H9 (cell line): ENCODE data around the gene SYNE3. TPM values are rescaled to one million over a fixed set of nuclear protein-coding genes. Genes with fewer than 3 reads are reported as not detected.

Experiments used
- DNase-seq: peaks from one replicate; pipeline ENCODE4 v3.0.0-alpha.2; 2017
- H2AFZ ChIP-seq: one replicate; pipeline ENCODE4 v1.6.1; 2013; ENCODE audit warnings: mild to moderate bottlenecking, low read length, control low read depth, moderate library complexity
- H2AK5ac ChIP-seq: 2 replicates; pipeline ENCODE4 v1.6.1; 2013; ENCODE audit warnings: low read length, control low read depth, mixed read lengths; ENCODE audit not compliant: insufficient read length
- H2BK120ac ChIP-seq: one replicate; pipeline ENCODE4 v1.6.1; 2013; ENCODE audit warnings: low read depth, mild to moderate bottlenecking, low read length, control low read depth, inconsistent platforms; ENCODE audit not compliant: poor library complexity, severe bottlenecking
- H2BK12ac ChIP-seq: 2 replicates; pipeline ENCODE4 v1.6.1; 2013; ENCODE audit warnings: low read length, control low read depth, mixed read lengths, low read depth; ENCODE audit not compliant: insufficient read length
- H2BK15ac ChIP-seq: 2 replicates; pipeline ENCODE4 v1.6.1; 2013; ENCODE audit warnings: low read depth, low read length, control low read depth
- H2BK20ac ChIP-seq: one replicate; pipeline ENCODE4 v1.6.1; 2013; ENCODE audit warnings: low read depth, mild to moderate bottlenecking, low read length, control low read depth, inconsistent platforms; ENCODE audit not compliant: poor library complexity, severe bottlenecking
- H2BK5ac ChIP-seq: 2 replicates; pipeline ENCODE4 v1.6.1; 2013; ENCODE audit warnings: low read length, control low read depth, mixed read lengths; ENCODE audit not compliant: insufficient read length
- H3K14ac ChIP-seq: 2 replicates; pipeline ENCODE4 v1.6.1; 2013; ENCODE audit warnings: low read length, control low read depth; ENCODE audit not compliant: insufficient read depth
- H3K18ac ChIP-seq: 2 replicates; pipeline ENCODE4 v1.6.1; 2013; ENCODE audit warnings: low read depth, mild to moderate bottlenecking, mixed read lengths, low read length, control low read depth; ENCODE audit not compliant: insufficient read length
- H3K23ac ChIP-seq: 2 replicates; pipeline ENCODE4 v1.6.1; 2013; ENCODE audit warnings: low read length, control low read depth, mixed read lengths, low read depth; ENCODE audit not compliant: insufficient read length
- H3K23me2 ChIP-seq: 2 replicates; pipeline ENCODE4 v1.6.1; 2013; ENCODE audit warnings: low read depth, mild to moderate bottlenecking, mixed read lengths, low read length, control low read depth; ENCODE audit not compliant: insufficient read length, poor library complexity, severe bottlenecking
- H3K27ac ChIP-seq: 2 replicates; pipeline ENCODE4 v1.5.1; 2013; ENCODE audit warnings: low read length, control low read depth, mixed read lengths, low read depth; ENCODE audit not compliant: insufficient read length
- H3K27me3 ChIP-seq: 2 replicates; pipeline ENCODE4 v1.6.1; 2013; ENCODE audit warnings: low read length, control low read depth, inconsistent platforms; ENCODE audit not compliant: insufficient read depth
- H3K4ac ChIP-seq: 2 replicates; pipeline ENCODE4 v1.6.1; 2013; ENCODE audit warnings: low read depth, mild to moderate bottlenecking, control low read depth, inconsistent platforms, low read length, moderate library complexity
- H3K4me1 ChIP-seq: 2 replicates; pipeline ENCODE4 v1.6.1; 2013; ENCODE audit warnings: low read length, control low read depth, inconsistent platforms; ENCODE audit not compliant: insufficient read depth
- H3K4me2 ChIP-seq: 2 replicates; pipeline ENCODE4 v1.6.1; 2013; ENCODE audit warnings: low read length, control low read depth, mixed read lengths; ENCODE audit not compliant: insufficient read length, insufficient read depth
- H3K56ac ChIP-seq: 2 replicates; pipeline ENCODE4 v1.6.1; 2013; ENCODE audit warnings: low read depth, mild to moderate bottlenecking, mixed read lengths, low read length, control low read depth; ENCODE audit not compliant: insufficient read length
- H3K79me1 ChIP-seq: 2 replicates; pipeline ENCODE4 v1.6.1; 2013; ENCODE audit warnings: low read depth, mild to moderate bottlenecking, moderate library complexity, low read length, control low read depth, inconsistent platforms; ENCODE audit not compliant: insufficient read depth, poor library complexity, severe bottlenecking
- H3K79me2 ChIP-seq: 2 replicates; pipeline ENCODE4 v1.6.1; 2013; ENCODE audit warnings: low read length, control low read depth, inconsistent platforms; ENCODE audit not compliant: insufficient read depth
- H3K9ac ChIP-seq: 2 replicates; pipeline ENCODE4 v1.6.1; 2013; ENCODE audit warnings: low read length, control low read depth, mixed read lengths; ENCODE audit not compliant: insufficient read length; ENCODE audit errors: extremely low read depth
- H3K9me3 ChIP-seq: one replicate; pipeline ENCODE4 v1.6.1; 2013; ENCODE audit warnings: low read depth, low read length, inconsistent platforms; ENCODE audit not compliant: control insufficient read depth
- H3T11ph ChIP-seq: one replicate; pipeline ENCODE4 v1.6.1; 2013; ENCODE audit warnings: mild to moderate bottlenecking, low read length, control low read depth, inconsistent platforms
- H4K20me1 ChIP-seq: one replicate; pipeline ENCODE4 v1.6.1; 2013; ENCODE audit not compliant: control insufficient read depth, insufficient read length, insufficient read depth
- H4K5ac ChIP-seq: 2 replicates; pipeline ENCODE4 v1.6.1; 2013; ENCODE audit warnings: low read depth, mild to moderate bottlenecking, mixed read lengths, low read length, control low read depth; ENCODE audit not compliant: insufficient read length
- H4K8ac ChIP-seq: replicated peaks from 2 replicates; pipeline ENCODE4 v1.6.1; 2013; ENCODE audit warnings: low read length, control low read depth, mixed read lengths, low read depth; ENCODE audit not compliant: insufficient read length
- H4K91ac ChIP-seq: 2 replicates; pipeline ENCODE4 v1.6.1; 2013; ENCODE audit warnings: low read depth, mild to moderate bottlenecking, moderate library complexity, mixed read lengths, low read length, control low read depth; ENCODE audit not compliant: insufficient read length
- H3K27ac Mint-ChIP-seq, 3 experiments: 2 replicates in 2 of 3; 3 replicates in 1 of 3; pipeline ENCODE4 v1.8.0; 2020 to 2021; ENCODE audit warnings: mixed read lengths in 3 of 3, mild to moderate bottlenecking in 1 of 3, moderate library complexity in 1 of 3
- H3K27me3 Mint-ChIP-seq: 2 replicates; pipeline ENCODE4 v1.8.0; 2021; ENCODE audit warnings: low read depth, mild to moderate bottlenecking, moderate library complexity, mixed read lengths
- H3K36me3 Mint-ChIP-seq, 3 experiments: 2 replicates in 2 of 3; 3 replicates in 1 of 3; pipeline ENCODE4 v1.8.0; 2020 to 2021; ENCODE audit warnings: low read depth in 3 of 3, mixed read lengths in 3 of 3; ENCODE audit not compliant: insufficient read depth in 1 of 3
- H3K4me1 Mint-ChIP-seq, 2 experiments: 2 replicates each; pipeline ENCODE4 v1.8.0; 2020; ENCODE audit warnings: mixed read lengths in 2 of 2
- H3K4me3 Mint-ChIP-seq, 2 experiments: 2 replicates in 1 of 2; 3 replicates in 1 of 2; pipeline ENCODE4 v1.8.0; 2020 to 2021; ENCODE audit warnings: mild to moderate bottlenecking in 2 of 2, mixed read lengths in 2 of 2, moderate library complexity in 1 of 2
- H3K9me3 Mint-ChIP-seq, 2 experiments: 2 replicates in 1 of 2; 3 replicates in 1 of 2; pipeline ENCODE4 v1.8.0; 2020; ENCODE audit warnings: mild to moderate bottlenecking in 2 of 2, mixed read lengths in 2 of 2, moderate library complexity in 1 of 2
- WGBS: extraction: QIAGEN DNeasy Blood & Tissue Kit; methylation state at CpG from one replicate; pipeline ENCODE4 v1.1.7; 2013; ENCODE audit warnings: missing lambda C conversion rate, low lambda C conversion rate, mixed read lengths; ENCODE audit not compliant: insufficient read length; ENCODE audit errors: extremely low coverage; 5-methylcytosine and 5-hydroxymethylcytosine counted together
- total RNA-seq: library from RNA; stranded (reverse); gene quantifications from 2 replicates; pipeline ENCODE4 v1.2.1, GENCODE V29; 2021
- TF ChIP-seq, protein P1 (sequence below): fragments of 200-600 bp; sonication (generic); conservative IDR thresholded peaks from 3 replicates; pipeline ENCODE4 v1.8.0; 2021; ENCODE audit warnings: antibody characterized with exemption, mild to moderate bottlenecking

The SYNE3 gene
- total RNA-seq, 1 experiment from 2014 or later = 0.11 TPM

DNA sequence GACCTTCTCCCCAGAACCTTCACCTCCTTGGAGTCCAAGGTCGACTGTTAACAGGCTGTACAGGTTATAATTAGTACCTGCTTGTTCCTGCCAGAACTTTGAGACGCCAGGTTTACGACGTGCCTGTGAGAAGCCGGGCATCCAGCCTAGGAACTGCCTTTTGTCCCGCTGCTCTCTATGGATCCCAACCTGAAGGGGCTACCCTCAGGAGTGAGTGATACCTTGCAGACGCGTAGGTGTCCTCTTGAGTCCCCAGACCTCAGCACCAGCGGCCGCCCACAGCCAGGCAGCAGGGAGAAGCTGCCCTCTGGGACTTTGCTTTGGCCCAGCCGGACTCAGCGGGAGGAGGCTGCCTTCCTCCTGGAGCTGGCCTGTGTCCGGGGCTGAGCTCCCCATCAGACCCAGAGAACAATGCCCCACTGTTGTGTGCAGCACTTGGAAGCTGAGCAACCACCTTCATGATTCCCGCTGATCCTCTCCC, 16.2 kb downstream of the SYNE3 start:
- H3K27me3 ChIP-seq = no peaks in the 10 kb centered on the region
- no peak overlapping the region for H2BK15ac ChIP-seq
- no peaks in the 10 kb centered on the region for H3K79me2 ChIP-seq
- no peaks in the 10 kb centered on the region for H3K9me3 ChIP-seq
- no peak overlapping the region for H2AK5ac ChIP-seq
- no peaks in the 10 kb centered on the region for H3K23me2 ChIP-seq
- no peak overlapping the region for H3T11ph ChIP-seq
- no peak overlapping the region for H3K9ac ChIP-seq
- no peak overlapping the region for H2BK12ac ChIP-seq
- no peak overlapping the region for H3K56ac ChIP-seq
- no peak overlapping the region for H2BK20ac ChIP-seq
- no peak overlapping the region; a peak in 1 of 7 replicates for H3K27ac Mint-ChIP-seq
- no peak overlapping the region for H4K5ac ChIP-seq
- no peak overlapping the region for H3K27ac ChIP-seq
- H3K14ac ChIP-seq = peak overlapping the region; percentile 2; the same call in 1 of the 2 replicates
- H4K20me1 ChIP-seq = peaks cover 2% of the 10 kb centered on the region
- H3K4ac ChIP-seq = no peak overlapping the region
- WGBS = no CpG with 5 or more reads among the region's 14 CpGs
- H3K4me3 Mint-ChIP-seq = no peak overlapping the region
- H3K9me3 Mint-ChIP-seq = no peaks in the 10 kb centered on the region
- DNase-seq = no peak
- H3K36me3 Mint-ChIP-seq = no peaks in the 10 kb centered on the region
- H3K18ac ChIP-seq = no peak overlapping the region
- no peak overlapping the region for H2BK120ac ChIP-seq
- no peak overlapping the region for H3K23ac ChIP-seq
- no peaks in the 10 kb centered on the region for H3K79me1 ChIP-seq
- H3K4me2 ChIP-seq = no peak overlapping the region
- TF ChIP-seq, protein P1, sequence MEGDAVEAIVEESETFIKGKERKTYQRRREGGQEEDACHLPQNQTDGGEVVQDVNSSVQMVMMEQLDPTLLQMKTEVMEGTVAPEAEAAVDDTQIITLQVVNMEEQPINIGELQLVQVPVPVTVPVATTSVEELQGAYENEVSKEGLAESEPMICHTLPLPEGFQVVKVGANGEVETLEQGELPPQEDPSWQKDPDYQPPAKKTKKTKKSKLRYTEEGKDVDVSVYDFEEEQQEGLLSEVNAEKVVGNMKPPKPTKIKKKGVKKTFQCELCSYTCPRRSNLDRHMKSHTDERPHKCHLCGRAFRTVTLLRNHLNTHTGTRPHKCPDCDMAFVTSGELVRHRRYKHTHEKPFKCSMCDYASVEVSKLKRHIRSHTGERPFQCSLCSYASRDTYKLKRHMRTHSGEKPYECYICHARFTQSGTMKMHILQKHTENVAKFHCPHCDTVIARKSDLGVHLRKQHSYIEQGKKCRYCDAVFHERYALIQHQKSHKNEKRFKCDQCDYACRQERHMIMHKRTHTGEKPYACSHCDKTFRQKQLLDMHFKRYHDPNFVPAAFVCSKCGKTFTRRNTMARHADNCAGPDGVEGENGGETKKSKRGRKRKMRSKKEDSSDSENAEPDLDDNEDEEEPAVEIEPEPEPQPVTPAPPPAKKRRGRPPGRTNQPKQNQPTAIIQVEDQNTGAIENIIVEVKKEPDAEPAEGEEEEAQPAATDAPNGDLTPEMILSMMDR = no peak
- no peak overlapping the region for H4K8ac ChIP-seq
- H3K4me1 ChIP-seq = no peaks in the 10 kb centered on the region
- no peak overlapping the region for H2BK5ac ChIP-seq
- peaks cover 5 to 9% of the 10 kb centered on the region in 2 experiments for H3K4me1 Mint-ChIP-seq
- no peak overlapping the region for H4K91ac ChIP-seq
- H3K27me3 Mint-ChIP-seq = peaks cover 13% of the 10 kb centered on the region
- H2AFZ ChIP-seq = no peak overlapping the region
